ENCODE data around the gene TASOR.
"Not testable (repeated sequence)": the region's sequence is repeated elsewhere in the genome, so short reads cannot be mapped to it uniquely, and the experiment has no call there.

Gene TASOR

GRCh38 chr3:56683122-56683817 lies at the start of gene TASOR:
Gene TASOR, minus strand, starts transcription at chr3:56683265. Its CDS starts 259 bp downstream, at chr3:56683006.
- peak; percentile 77 to 87 for DNase-seq

- no peak for DNase-seq
These were observed 49.0 kb upstream of the TASOR start for GRCh38 chr3:56732109-56732508.

GRCh38 chr3:56725175-56725574 lies 42.1 kb upstream of the TASOR start:
- DNase-seq = no peak

- no peak for DNase-seq
These were observed 41.6 kb upstream of the TASOR start for GRCh38 chr3:56724676-56725075.

GRCh38 chr3:56720849-56721248 lies 37.8 kb upstream of the TASOR start:
- no peak for DNase-seq

- not testable (repeated sequence) for DNase-seq
These were observed 35.7 kb upstream of the TASOR start for GRCh38 chr3:56718809-56719208.

- DNase-seq = no peak
These were observed 28.3 kb upstream of the TASOR start for GRCh38 chr3:56711344-56711743.

- not testable (repeated sequence) for DNase-seq
These were observed 24.3 kb upstream of the TASOR start for GRCh38 chr3:56707412-56707811.

GRCh38 chr3:56706629-56707028 lies 23.6 kb upstream of the TASOR start:
- no peak for DNase-seq

GRCh38 chr3:56704706-56705105 lies 21.6 kb upstream of the TASOR start:
- DNase-seq = no peak

- peak; percentile 45 to 87 for DNase-seq
These were observed 19.6 kb upstream of the TASOR start for GRCh38 chr3:56702490-56703315.

- no peak for DNase-seq
These were observed 17.1 kb upstream of the TASOR start for GRCh38 chr3:56700151-56700550.

- no peak for DNase-seq
These were observed 12.0 kb upstream of the TASOR start for GRCh38 chr3:56694867-56695683.

- DNase-seq = peak; percentile 89 to 94
These were observed 10.7 kb upstream of the TASOR start for GRCh38 chr3:56693750-56694149.

GRCh38 chr3:56692520-56693433 lies 9.7 kb upstream of the TASOR start:
- peak in 1 of 2 donors; percentile 23 for DNase-seq

- not testable (repeated sequence) for DNase-seq
These were observed 8.9 kb upstream of the TASOR start for GRCh38 chr3:56692001-56692365.

GRCh38 chr3:56691165-56692000 lies 8.3 kb upstream of the TASOR start:
- no peak for DNase-seq

- no peak for DNase-seq
These were observed 6.2 kb upstream of the TASOR start for GRCh38 chr3:56689303-56689702.

- no peak for DNase-seq
These were observed 5.1 kb upstream of the TASOR start for GRCh38 chr3:56688191-56688590.

GRCh38 chr3:56684029-56684428 lies 964 bp upstream of the TASOR start:
- no peak for DNase-seq

- peak; percentile 61 to 68 for DNase-seq
These were observed 473 bp downstream of the TASOR start for GRCh38 chr3:56682462-56683121.
